Stomach smooth muscle (tissue), 2 donors: ENCODE measurements around the gene RAB23.
A peak's percentile ranks its signal among the peaks of the same experiment; 100 is the strongest.

Experiments
- H3K27ac ChIP-seq: one replicate; pipeline ENCODE4 v1.7.0; 2013; ENCODE audit warnings: mild to moderate bottlenecking, low read length, inconsistent platforms
- H3K27me3 ChIP-seq, 2 donors: one replicate each; pipeline ENCODE4 v1.7.0; 2013; ENCODE audit warnings: low read length in 2 of 2; ENCODE audit not compliant: insufficient read depth in 2 of 2, control insufficient read depth in 1 of 2
- H3K36me3 ChIP-seq, 2 donors: one replicate each; pipeline ENCODE4 v1.7.0; 2013; ENCODE audit warnings: low read length in 2 of 2; ENCODE audit not compliant: control insufficient read depth in 2 of 2, insufficient read depth in 2 of 2
- H3K4me1 ChIP-seq: one replicate; pipeline ENCODE4 v1.7.0; 2013; ENCODE audit warnings: low read length; ENCODE audit not compliant: control insufficient read depth, insufficient read depth
- H3K4me3 ChIP-seq, 2 donors: one replicate each; pipeline ENCODE4 v1.7.0; 2013; ENCODE audit warnings: low read length in 2 of 2
- H3K9ac ChIP-seq, 2 donors: one replicate each; pipeline ENCODE4 v1.7.0; 2013; ENCODE audit warnings: low read length in 2 of 2, mild to moderate bottlenecking in 1 of 2
- H3K9me3 ChIP-seq, 2 donors: one replicate each; pipeline ENCODE4 v1.7.0; 2013; ENCODE audit warnings: low read length in 2 of 2; ENCODE audit not compliant: control insufficient read depth in 2 of 2
- donor health status: healthy.
- donor health status: Pancreatic carcinoma.

RAB23 gene

GRCh38 chr6:57242505-57242904 is 20.4 kb upstream of the RAB23 start:
- Histone ChIP-seq H3K4me3 (no peak overlapping the region), H3K27me3 (no peaks in the 10 kb centered on the region), H3K36me3 (no peaks in the 10 kb centered on the region), H3K9me3 (no peaks in the 10 kb centered on the region), H3K4me1 (no peaks in the 10 kb centered on the region), H3K27ac (no peak overlapping the region), H3K9ac (no peak overlapping the region)

- H3K36me3 ChIP-seq, result no peaks in the 10 kb centered on the region
- H3K27ac ChIP-seq, result no peak overlapping the region
- H3K4me3 ChIP-seq, result no peak overlapping the region
- H3K9me3 ChIP-seq, result no peaks in the 10 kb centered on the region
- H3K27me3 ChIP-seq, result no peaks in the 10 kb centered on the region
- H3K4me1 ChIP-seq, result no peaks in the 10 kb centered on the region
- no peak overlapping the region for H3K9ac ChIP-seq
Measured at GRCh38 chr6:57226221-57226620, 4.1 kb upstream of the RAB23 start.

GRCh38 chr6:57224769-57225515 is 2.8 kb upstream of the RAB23 start:
- H3K27ac ChIP-seq, result no peak overlapping the region
- H3K27me3 ChIP-seq, result no peaks in the 10 kb centered on the region
- no peaks in the 10 kb centered on the region for H3K4me1 ChIP-seq

GRCh38 chr6:57222743-57223077 is 603 bp upstream of the RAB23 start:
- Histone ChIP-seq H3K4me1 (no peaks in the 10 kb centered on the region), H3K27me3 (no peaks in the 10 kb centered on the region), H3K27ac (peak overlapping the region; percentile 88), H3K36me3 (no peaks in the 10 kb centered on the region), H3K9me3 (no peaks in the 10 kb centered on the region), H3K4me3 (peak overlapping the region; percentile 88 to 96), H3K9ac (peak overlapping the region; percentile 90 to 96)

More at GRCh38 chr6:57224769-57225515, 2.8 kb upstream of the RAB23 start:
- Histone ChIP-seq H3K9ac (no peak overlapping the region), H3K36me3 (no peaks in the 10 kb centered on the region), H3K9me3 (no peaks in the 10 kb centered on the region), H3K4me3 (no peak overlapping the region)

GRCh38 chr6:57221191-57221935 is 744 bp downstream of the RAB23 start:
- H3K9me3 ChIP-seq, result no peaks in the 10 kb centered on the region
- no peaks in the 10 kb centered on the region for H3K36me3 ChIP-seq
- H3K9ac ChIP-seq, result peak overlapping the region; percentile 90 to 96

GRCh38 chr6:57220083-57220703 is 1.9 kb downstream of the RAB23 start:
- Histone ChIP-seq H3K4me1 (no peaks in the 10 kb centered on the region), H3K9me3 (no peaks in the 10 kb centered on the region), H3K27ac (no peak overlapping the region), H3K4me3 (peak overlapping the region; percentile 72 to 88), H3K9ac (no peak overlapping the region), H3K27me3 (no peaks in the 10 kb centered on the region), H3K36me3 (no peaks in the 10 kb centered on the region)

More at GRCh38 chr6:57221191-57221935, 744 bp downstream of the RAB23 start:
- Histone ChIP-seq H3K27ac (peak overlapping the region; percentile 88), H3K4me1 (no peaks in the 10 kb centered on the region), H3K4me3 (peak overlapping the region; percentile 88 to 96), H3K27me3 (no peaks in the 10 kb centered on the region)

- Histone ChIP-seq H3K9ac (no peak overlapping the region), H3K4me1 (peaks cover 8% of the 10 kb centered on the region), H3K4me3 (no peak overlapping the region), H3K36me3 (no peaks in the 10 kb centered on the region), H3K9me3 (no peaks in the 10 kb centered on the region), H3K27me3 (no peaks in the 10 kb centered on the region), H3K27ac (no peak overlapping the region)
Measured at GRCh38 chr6:57217270-57217669, 4.8 kb downstream of the RAB23 start.

GRCh38 chr6:57216235-57217101 is 5.6 kb downstream of the RAB23 start:
- H3K9ac ChIP-seq, result no peak overlapping the region
- H3K4me3 ChIP-seq, result no peak overlapping the region
- H3K27ac ChIP-seq, result peak overlapping the region; percentile 6
- H3K9me3 ChIP-seq, result no peaks in the 10 kb centered on the region
- H3K27me3 ChIP-seq, result no peaks in the 10 kb centered on the region
- H3K36me3 ChIP-seq, result no peaks in the 10 kb centered on the region
- peaks cover 8% of the 10 kb centered on the region for H3K4me1 ChIP-seq

- Histone ChIP-seq H3K4me3 (no peak overlapping the region), H3K9me3 (no peaks in the 10 kb centered on the region), H3K4me1 (peaks cover 8% of the 10 kb centered on the region), H3K36me3 (no peaks in the 10 kb centered on the region), H3K27ac (no peak overlapping the region), H3K9ac (no peak overlapping the region), H3K27me3 (no peaks in the 10 kb centered on the region)
Measured at GRCh38 chr6:57215260-57215659, 6.8 kb downstream of the RAB23 start.

- no peaks in the 10 kb centered on the region for H3K36me3 ChIP-seq
- no peaks in the 10 kb centered on the region for H3K27me3 ChIP-seq
- no peak overlapping the region for H3K27ac ChIP-seq
- no peak overlapping the region for H3K4me3 ChIP-seq
- H3K9ac ChIP-seq, result peak overlapping the region in 1 of 2 donors; percentile 2
- H3K4me1 ChIP-seq, result peaks cover 11% of the 10 kb centered on the region
- no peaks in the 10 kb centered on the region for H3K9me3 ChIP-seq
Measured at GRCh38 chr6:57210060-57210459, 12.0 kb downstream of the RAB23 start.
